ENCODE measurements around the gene LILRB5.
A peak's percentile ranks its signal among the peaks of the same experiment; 100 is the strongest.
"Not testable (repeated sequence)": the region's sequence is repeated elsewhere in the genome, so short reads cannot be mapped to it uniquely, and the experiment has no call there.

The LILRB5 gene

GRCh38 chr19:54209811-54210494, 47.1 kb downstream of the LILRB5 start:
- peak; percentile 28 for DNase-seq

DNA sequence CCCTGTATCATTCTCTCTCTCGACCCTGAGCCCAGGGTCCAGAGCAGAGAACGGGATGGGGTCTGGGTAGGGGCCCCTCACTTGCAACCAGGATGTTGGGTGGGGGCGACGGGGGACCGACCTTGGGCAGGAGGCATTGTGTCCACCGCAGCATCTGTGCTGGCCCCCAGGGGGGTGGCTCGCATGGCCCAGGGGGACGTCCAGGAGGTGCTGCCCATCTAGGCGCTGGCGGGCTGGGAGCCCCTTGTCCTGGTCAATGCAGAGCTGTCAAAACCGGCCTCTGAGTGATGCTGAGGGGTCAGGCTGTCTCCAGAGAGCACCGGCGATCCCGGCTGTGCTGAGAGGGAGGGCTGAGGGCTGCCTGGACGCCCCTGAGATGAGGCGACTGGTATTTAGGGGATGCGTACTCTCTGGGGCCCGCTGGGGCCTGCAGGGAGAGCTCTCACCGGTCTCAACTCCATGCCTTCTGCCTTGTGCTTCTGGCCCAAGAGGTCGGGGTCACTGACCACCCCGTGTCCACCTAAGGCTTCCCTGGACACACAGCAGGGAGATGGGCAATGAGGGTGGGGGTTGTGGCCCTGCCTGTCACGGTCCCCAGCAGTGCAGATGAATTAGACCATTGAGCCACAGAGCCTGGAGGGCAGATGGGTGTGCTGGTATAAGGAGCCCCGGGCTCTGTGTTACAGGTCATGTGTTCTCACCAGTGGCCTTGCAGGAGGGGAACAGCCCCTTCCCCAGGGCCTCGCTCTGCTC, 47.8 kb downstream of the LILRB5 start:
- DNase-seq = no peak

DNA sequence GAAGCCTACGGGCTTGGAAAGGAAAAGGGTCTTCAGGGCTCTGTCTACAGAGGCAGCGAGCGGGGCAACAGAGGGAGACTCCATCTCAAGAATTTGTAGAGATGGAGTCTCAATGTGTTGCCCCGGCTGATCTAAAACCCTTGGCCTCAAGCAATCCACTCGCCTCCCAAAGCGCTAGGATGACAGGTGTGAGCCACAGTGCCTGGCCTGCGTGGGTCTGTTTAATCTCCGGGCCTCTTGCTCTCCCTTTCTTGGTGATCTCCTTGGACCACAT, 48.4 kb downstream of the LILRB5 start:
- no peak for DNase-seq

GRCh38 chr19:54207983-54208783, 48.9 kb downstream of the LILRB5 start:
- DNase-seq = no peak

- no peak for DNase-seq
These were observed 49.4 kb downstream of the LILRB5 start for GRCh38 chr19:54207676-54207982.

DNA sequence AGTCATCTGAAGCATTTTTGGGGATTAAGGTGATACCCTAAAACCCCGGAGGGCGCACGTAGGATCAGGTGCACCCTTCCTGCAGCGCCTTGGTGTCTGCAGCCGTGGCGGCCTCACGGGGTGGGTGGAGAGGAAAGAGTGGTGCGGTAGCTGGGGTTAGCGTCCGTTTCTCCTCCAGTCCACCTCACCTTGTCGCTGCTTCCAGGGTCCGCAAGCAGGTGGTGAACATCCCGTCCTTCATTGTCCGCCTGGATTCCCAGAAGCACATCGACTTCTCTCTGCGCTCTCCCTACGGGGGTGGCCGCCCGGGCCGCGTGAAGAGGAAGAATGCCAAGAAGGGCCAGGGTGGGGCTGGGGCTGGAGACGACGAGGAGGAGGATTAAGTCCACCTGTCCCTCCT, 49.9 kb downstream of the LILRB5 start:
- not testable (repeated sequence) for DNase-seq

- DNase-seq = no peak
These were observed 50.3 kb downstream of the LILRB5 start for GRCh38 chr19:54206831-54207177.

GRCh38 chr19:54206030-54206830, 50.8 kb downstream of the LILRB5 start:
- DNase-seq = no peak

DNA sequence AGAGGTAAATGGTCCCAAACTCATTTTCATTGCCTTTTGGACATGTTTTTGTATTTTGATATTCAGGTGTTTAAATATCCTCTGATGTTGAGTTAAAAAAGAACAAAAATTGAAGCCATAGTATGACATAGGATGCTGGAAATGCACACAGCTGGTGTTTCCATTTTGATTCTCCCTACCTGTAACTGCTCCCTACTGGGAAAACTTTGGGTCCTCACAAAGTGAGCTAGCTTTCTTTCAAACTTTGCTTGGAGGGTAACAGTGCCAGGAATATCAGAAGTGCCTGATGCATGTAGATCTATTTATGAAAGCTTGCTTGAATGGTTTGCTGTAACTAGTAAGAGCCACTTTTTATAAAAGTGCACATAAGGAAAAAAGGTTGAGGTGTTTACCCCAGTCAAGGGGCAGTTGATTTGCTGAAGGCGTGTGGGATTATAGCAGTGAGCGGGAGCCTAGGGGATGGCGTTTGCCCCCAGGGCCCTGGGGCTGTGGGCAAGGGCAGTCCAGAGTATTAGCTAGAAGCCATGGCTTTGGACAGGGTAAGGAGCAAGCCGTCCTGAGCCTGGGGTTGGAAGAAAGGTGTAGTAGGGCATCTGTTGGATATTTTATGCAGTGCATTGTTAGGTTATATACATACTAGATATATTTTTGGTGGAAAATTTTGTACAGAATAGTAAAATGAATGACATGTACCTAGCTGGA, 52.2 kb downstream of the LILRB5 start:
- no peak for DNase-seq

GRCh38 chr19:54203151-54203611, 53.9 kb downstream of the LILRB5 start:
- no peak for DNase-seq

GRCh38 chr19:54201980-54202379, 55.1 kb downstream of the LILRB5 start:
- no peak for DNase-seq

- no peak for DNase-seq
These were observed 55.8 kb downstream of the LILRB5 start for GRCh38 chr19:54201172-54201701.

Data from NCI-H446 treated with DMSO at 0.1 percent for 48 hours (cell line).